Neural cell (in vitro differentiated cells): ENCODE results near the gene VAT1L. TPM values are rescaled to one million over a fixed set of nuclear protein-coding genes. Genes with fewer than 3 reads are reported as not detected.

Source experiments
- H2AFZ ChIP-seq: fragments of 200-600, 300-800 bp; sonication (generic), shearing (Covaris generic); 2 replicates; pipeline ENCODE4 v1.6.0; 2014; ENCODE audit warnings: low read depth, mild to moderate bottlenecking, antibody characterized with exemption, low read length, moderate library complexity
- H3F3A ChIP-seq: fragments of 200-600 bp; shearing (Covaris generic); 2 replicates; pipeline ENCODE4 v1.6.1; 2016; ENCODE audit warnings: mild to moderate bottlenecking, moderate library complexity, mixed read lengths, antibody characterized with exemption, low read length; ENCODE audit not compliant: insufficient read depth, poor library complexity, severe bottlenecking
- H3K27ac ChIP-seq: fragments of 200-600, 300-800 bp; sonication (generic), shearing (Covaris generic); 2 replicates; pipeline ENCODE4 v1.5.1; 2014; ENCODE audit warnings: mild to moderate bottlenecking, low read length, moderate library complexity
- H3K27me3 ChIP-seq: fragments of 300-800, 200-600 bp; sonication (generic), shearing (Covaris generic); 2 replicates; pipeline ENCODE4 v1.6.0; 2014; ENCODE audit warnings: mild to moderate bottlenecking, low read depth, low read length, moderate library complexity; ENCODE audit not compliant: insufficient read depth
- H3K36me3 ChIP-seq: fragments of 300-800, 200-600 bp; sonication (generic), shearing (Covaris generic); 2 replicates; pipeline ENCODE4 v1.5.1; 2014; ENCODE audit warnings: mild to moderate bottlenecking, antibody characterized with exemption, low read length, moderate library complexity; ENCODE audit not compliant: insufficient read depth
- H3K4me2 ChIP-seq: fragments of 300-800, 200-600 bp; sonication (generic), shearing (Covaris generic); 2 replicates; pipeline ENCODE4 v1.6.0; 2014; ENCODE audit warnings: mild to moderate bottlenecking, low read length
- H3K4me3 ChIP-seq: fragments of 300-800, 200-600 bp; sonication (generic), shearing (Covaris generic); 2 replicates; pipeline ENCODE4 v1.5.1; 2014; ENCODE audit warnings: mild to moderate bottlenecking, low read length, moderate library complexity
- H3K79me2 ChIP-seq: fragments of 200-600 bp; shearing (Covaris generic); replicated peaks from 2 replicates; pipeline ENCODE4 v1.6.0; 2014; ENCODE audit warnings: mild to moderate bottlenecking, low read length, moderate library complexity; ENCODE audit not compliant: insufficient read depth
- H3K9ac ChIP-seq: fragments of 300-800, 200-600 bp; sonication (generic), shearing (Covaris generic); 2 replicates; pipeline ENCODE4 v1.6.1; 2016; ENCODE audit warnings: mild to moderate bottlenecking, low read length, mixed read lengths
- H3K9me2 ChIP-seq: fragments of 200-600 bp; shearing (Covaris generic); 2 replicates; pipeline ENCODE4 v1.6.1; 2016; ENCODE audit warnings: mild to moderate bottlenecking, low read length, mixed read lengths; ENCODE audit not compliant: insufficient read depth
- H3K9me3 ChIP-seq: fragments of 200-600, 300-800 bp; sonication (generic), shearing (Covaris generic); 2 replicates; pipeline ENCODE4 v1.6.1; 2016; ENCODE audit warnings: mild to moderate bottlenecking, mixed run types, low read length, moderate library complexity, mixed read lengths
- H4K20me1 ChIP-seq: fragments of 200-600 bp; shearing (Covaris generic); 2 replicates; pipeline ENCODE4 v1.6.1; 2016; ENCODE audit warnings: mild to moderate bottlenecking, mixed run types; ENCODE audit not compliant: insufficient read depth
- CTCF ChIP-seq: fragments of 450-650 bp; IDR thresholded peaks from 2 replicates; pipeline ENCODE4 v1.5.1; 2014; ENCODE audit warnings: antibody characterized with exemption, mild to moderate bottlenecking, moderate library complexity; ENCODE audit not compliant: poor library complexity, severe bottlenecking
- EP300 ChIP-seq: fragments of 450-650 bp; conservative IDR thresholded peaks from 2 replicates; pipeline ENCODE4 v1.6.1; 2014; ENCODE audit warnings: antibody characterized with exemption, mild to moderate bottlenecking, moderate library complexity; ENCODE audit not compliant: poor library complexity, severe bottlenecking
- MXI1 ChIP-seq: fragments of 450-650 bp; conservative IDR thresholded peaks from 2 replicates; pipeline ENCODE4 v1.6.1; 2014; ENCODE audit warnings: antibody characterized with exemption, mild to moderate bottlenecking; ENCODE audit not compliant: poor library complexity, severe bottlenecking
- POLR2AphosphoS5 ChIP-seq: IDR thresholded peaks from 2 replicates; pipeline ENCODE4 v1.6.1; 2012
- RAD21 ChIP-seq: fragments of 450-650 bp; conservative IDR thresholded peaks from 2 replicates; pipeline ENCODE4 v1.6.1; 2014; ENCODE audit warnings: antibody characterized with exemption, mild to moderate bottlenecking, moderate library complexity
- SMC3 ChIP-seq: fragments of 450-650 bp; conservative IDR thresholded peaks from 2 replicates; pipeline ENCODE4 v1.6.1; 2014; ENCODE audit warnings: antibody characterized with exemption, mild to moderate bottlenecking, moderate library complexity; ENCODE audit not compliant: poor library complexity
- TAF1 ChIP-seq: IDR thresholded peaks from 2 replicates; pipeline ENCODE4 v1.6.1; 2012; ENCODE audit warnings: low read depth
- polyA plus RNA-seq: library from polyadenylated mRNA; depleted of rRNA; stranded (reverse); fragments of >200 nt; gene quantifications from 2 replicates; pipeline ENCODE4 v1.2.3, GENCODE V29; 2014

VAT1L gene
- polyA plus RNA-seq, 1 donor from 2014 or later: 54.5 TPM

DNA sequence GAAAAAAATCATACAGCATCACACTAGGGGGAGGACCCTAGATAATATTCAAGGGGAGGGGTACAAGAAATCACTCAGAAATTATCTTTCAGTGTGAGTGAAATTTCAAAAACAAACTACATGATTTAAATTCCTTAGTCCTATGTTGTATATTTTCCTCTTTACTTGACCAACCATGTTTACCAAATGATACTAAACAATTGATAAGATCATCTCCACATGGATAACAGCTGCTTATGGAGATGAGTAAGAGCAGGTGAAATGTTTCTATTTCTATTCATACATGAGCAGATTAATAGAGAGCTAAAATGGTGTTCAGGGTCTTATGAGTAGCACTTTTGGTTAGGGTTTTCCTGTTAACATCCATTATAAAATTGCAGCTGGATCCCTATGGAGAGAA lies 7.3 kb upstream of the VAT1L start:
- Histone ChIP-seq H3K9ac (no peak overlapping the region), H4K20me1 (no peaks in the 10 kb centered on the region), H3K4me3 (no peak overlapping the region), H3K36me3 (no peaks in the 10 kb centered on the region), H3K79me2 (no peaks in the 10 kb centered on the region), H3K9me2 (no peaks in the 10 kb centered on the region), H3K27ac (no peak overlapping the region), H2AFZ (no peak overlapping the region), H3K9me3 (no peaks in the 10 kb centered on the region), H3K27me3 (no peaks in the 10 kb centered on the region), H3F3A (no peaks in the 10 kb centered on the region), H3K4me2 (no peak overlapping the region)
- TF ChIP-seq POLR2AphosphoS5 (no peak), EP300 (no peak), CTCF (no peak), TAF1 (no peak), SMC3 (no peak), RAD21 (no peak)

- no peaks in the 10 kb centered on the region for H3K9me3 ChIP-seq
- no peak for TF ChIP-seq POLR2AphosphoS5
- TF ChIP-seq SMC3: no peak
- no peak overlapping the region for H3K4me3 ChIP-seq
- H3K27ac ChIP-seq: no peak overlapping the region
- H3K79me2 ChIP-seq: no peaks in the 10 kb centered on the region
- H3K9me2 ChIP-seq: no peaks in the 10 kb centered on the region
- no peaks in the 10 kb centered on the region for H3F3A ChIP-seq
- H3K27me3 ChIP-seq: no peaks in the 10 kb centered on the region
- H2AFZ ChIP-seq: no peak overlapping the region
- no peaks in the 10 kb centered on the region for H4K20me1 ChIP-seq
- no peaks in the 10 kb centered on the region for H3K36me3 ChIP-seq
- no peak overlapping the region for H3K9ac ChIP-seq
- H3K4me2 ChIP-seq: no peak overlapping the region
These were observed 5.7 kb upstream of the VAT1L start for GRCh38 chr16:77782694-77783093.

DNA sequence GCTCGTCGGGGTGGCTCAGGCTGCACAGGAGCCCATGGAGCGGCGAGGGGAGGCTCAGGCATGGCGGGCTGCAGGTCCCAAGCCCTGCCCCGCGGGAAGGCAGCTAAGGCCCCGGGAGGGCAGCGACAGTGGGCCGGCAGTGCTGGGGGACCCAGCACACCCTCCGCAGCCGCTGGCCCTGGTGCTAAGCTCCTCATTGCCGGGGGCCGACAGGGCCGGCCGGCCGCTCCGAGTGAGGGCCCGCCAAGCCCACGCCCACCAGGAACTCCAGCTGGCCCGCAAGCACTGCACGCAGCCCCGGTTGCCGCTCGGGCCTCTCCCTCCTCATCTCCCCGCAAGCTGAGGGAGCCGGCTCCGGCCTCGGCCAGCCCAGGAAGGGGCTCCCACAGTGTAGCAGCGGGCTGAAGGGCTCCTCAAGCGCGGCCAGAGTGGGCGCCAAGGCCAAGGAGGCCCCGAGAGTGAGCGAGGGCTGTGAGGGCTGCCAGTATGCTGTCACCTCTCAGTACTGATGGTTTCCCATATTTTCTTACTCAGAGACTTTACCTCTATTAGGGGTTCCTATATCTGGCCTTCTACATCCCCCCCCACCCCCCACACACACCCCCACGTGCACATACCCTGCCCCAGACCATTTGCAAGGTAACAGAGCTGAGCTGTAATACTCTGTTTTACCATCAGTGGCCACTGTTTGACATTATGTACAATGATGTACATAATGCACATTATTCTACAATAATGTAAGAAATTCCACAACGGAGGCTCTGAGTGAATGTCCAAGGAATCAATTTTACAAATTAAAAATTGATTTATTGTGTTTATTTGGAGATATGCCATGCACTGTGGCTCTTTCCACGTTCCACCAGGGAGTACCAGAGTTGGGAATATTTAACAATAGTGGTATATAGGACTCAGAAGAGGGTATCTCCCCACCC lies 3.7 kb upstream of the VAT1L start:
- Histone ChIP-seq H2AFZ (no peak overlapping the region), H3F3A (no peaks in the 10 kb centered on the region), H3K9me3 (no peaks in the 10 kb centered on the region), H3K9me2 (no peaks in the 10 kb centered on the region), H3K4me3 (no peak overlapping the region), H3K27ac (no peak overlapping the region), H4K20me1 (no peaks in the 10 kb centered on the region), H3K4me2 (no peak overlapping the region), H3K36me3 (no peaks in the 10 kb centered on the region), H3K27me3 (no peaks in the 10 kb centered on the region), H3K9ac (no peak overlapping the region), H3K79me2 (peaks cover 8% of the 10 kb centered on the region)
- TF ChIP-seq CTCF (peak; percentile 36), MXI1 (no peak)
